Muscle of leg (tissue), 11 donors: ENCODE data around the gene IGFBP6. TPM values are rescaled to one million over a fixed set of nuclear protein-coding genes. Genes with fewer than 3 reads are reported as not detected.

ENCODE experiments used
- DNase-seq: peaks from one replicate; pipeline ENCODE4 v3.0.0; 2013
- H3K27ac ChIP-seq: one replicate; pipeline ENCODE4 v1.5.1; 2013; ENCODE audit warnings: mild to moderate bottlenecking, low read length, control low read depth
- H3K27me3 ChIP-seq: one replicate; pipeline ENCODE4 v1.6.1; 2013; ENCODE audit warnings: low read length; ENCODE audit not compliant: control insufficient read depth, insufficient read depth
- H3K36me3 ChIP-seq: one replicate; pipeline ENCODE4 v1.6.1; 2013; ENCODE audit warnings: low read length; ENCODE audit not compliant: control insufficient read depth, insufficient read depth
- H3K4me1 ChIP-seq: one replicate; pipeline ENCODE4 v1.6.1; 2013; ENCODE audit warnings: low read length; ENCODE audit not compliant: control insufficient read depth, insufficient read depth
- H3K4me3 ChIP-seq: one replicate; pipeline ENCODE4 v1.5.1; 2013; ENCODE audit warnings: low read length, control low read depth
- H3K9me3 ChIP-seq: replicated peaks from 2 replicates; pipeline ENCODE4 v1.6.1; 2013; ENCODE audit warnings: low read depth, low read length; ENCODE audit not compliant: control insufficient read depth
- WGBS: methylation state at CpG from one replicate; pipeline ENCODE4 v1.1.5; 2013; ENCODE audit warnings: missing lambda C conversion rate; ENCODE audit not compliant: insufficient coverage; 5-methylcytosine and 5-hydroxymethylcytosine counted together
- polyA plus RNA-seq, 8 donors: library from polyadenylated mRNA; unstranded; fragments of 120-200 nt; gene quantifications; one replicate each; pipeline versions ENCODE4 v1.2.1 to v1.2.3, GENCODE V29; 2013; ENCODE audit warnings: inconsistent platforms in 1 of 8, low replicate concordance in 1 of 8; ENCODE audit not compliant: insufficient read length in 8 of 8, insufficient read depth in 1 of 8
- total RNA-seq: library from RNA; stranded (reverse); fragments of 120-200 nt; gene quantifications from one replicate; pipeline ENCODE4 v1.2.4, GENCODE V29; 2013

The IGFBP6 gene
- total and polyA plus RNA-seq, 9 donors = 50.7 to 181 (median 101) TPM

DNA sequence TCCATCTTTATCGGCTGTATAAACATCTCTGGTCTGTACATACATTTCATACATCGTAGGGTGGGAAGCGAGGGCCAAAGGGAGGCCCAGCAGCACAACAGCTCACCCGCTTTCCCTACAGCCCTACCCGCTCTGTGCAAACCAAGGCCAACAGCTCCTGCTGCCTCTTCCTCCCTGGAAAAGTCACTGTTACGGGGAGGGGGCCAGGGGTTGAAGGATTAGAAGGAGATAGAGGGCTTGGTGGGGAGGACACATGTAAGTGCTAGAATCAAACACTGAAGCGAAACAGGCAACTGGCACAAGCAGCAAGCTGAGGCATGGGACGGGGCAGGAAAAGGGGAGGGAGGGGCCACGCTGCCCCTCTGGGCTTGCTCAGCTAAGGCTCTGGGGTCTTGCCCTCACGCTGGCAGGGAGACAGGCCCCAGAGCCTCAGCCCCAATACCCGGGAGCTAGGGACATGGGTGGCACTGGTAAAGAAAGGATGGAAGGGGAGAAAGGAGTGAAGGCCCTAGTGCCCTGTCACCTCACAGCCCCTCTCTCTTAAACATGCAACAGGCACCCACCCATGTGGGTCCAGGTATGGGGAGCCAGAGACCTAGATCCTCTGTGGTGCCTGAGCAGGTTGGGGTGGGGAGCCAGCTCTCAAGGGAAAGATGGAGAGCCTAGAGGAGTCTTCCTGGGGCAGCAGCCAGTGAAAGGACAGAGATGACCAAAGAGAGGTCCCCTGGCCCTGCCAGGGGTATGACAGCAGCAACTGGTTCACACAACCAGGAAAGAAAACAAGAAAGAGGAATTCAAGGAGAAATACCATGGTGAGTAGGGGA, 32.6 kb upstream of the IGFBP6 start:
- no peaks in the 10 kb centered on the region for H3K9me3 ChIP-seq
- WGBS = 59% methylated on average over 3 of the region's 11 CpGs
- peaks cover 81% of the 10 kb centered on the region for H3K36me3 ChIP-seq
- H3K4me3 ChIP-seq = no peak overlapping the region
- peak overlapping the region; percentile 83 for H3K27ac ChIP-seq
- peaks cover 96% of the 10 kb centered on the region for H3K4me1 ChIP-seq
- no peaks in the 10 kb centered on the region for H3K27me3 ChIP-seq
- peak; percentile 29 for DNase-seq

DNA sequence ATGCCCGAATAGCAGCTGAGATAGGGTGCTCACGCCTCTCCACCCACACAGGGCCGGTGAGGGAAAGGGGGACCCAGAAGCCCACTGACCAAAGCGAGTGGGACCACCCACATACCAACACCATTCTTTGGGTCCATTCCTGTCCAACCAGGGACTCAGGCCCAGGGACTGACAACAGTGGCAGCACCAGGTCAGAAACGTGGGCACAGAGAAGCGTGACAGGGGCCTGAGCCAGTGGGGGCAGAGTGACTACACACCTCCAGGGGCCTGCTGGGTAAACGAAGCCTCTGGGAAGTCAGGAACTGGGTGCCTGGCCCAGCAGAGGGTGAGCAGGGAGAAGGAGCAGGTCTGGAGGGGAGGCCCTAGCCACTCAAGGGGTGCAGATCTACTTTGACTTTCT, 32.0 kb upstream of the IGFBP6 start:
- WGBS = 60% methylated on average over 3 of the region's 7 CpGs
- DNase-seq = peak; percentile 32
- Histone ChIP-seq H3K9me3 (no peaks in the 10 kb centered on the region), H3K4me1 (peaks cover 99% of the 10 kb centered on the region), H3K27ac (peak overlapping the region; percentile 80), H3K27me3 (no peaks in the 10 kb centered on the region), H3K4me3 (no peak overlapping the region), H3K36me3 (peaks cover 80% of the 10 kb centered on the region)

DNA sequence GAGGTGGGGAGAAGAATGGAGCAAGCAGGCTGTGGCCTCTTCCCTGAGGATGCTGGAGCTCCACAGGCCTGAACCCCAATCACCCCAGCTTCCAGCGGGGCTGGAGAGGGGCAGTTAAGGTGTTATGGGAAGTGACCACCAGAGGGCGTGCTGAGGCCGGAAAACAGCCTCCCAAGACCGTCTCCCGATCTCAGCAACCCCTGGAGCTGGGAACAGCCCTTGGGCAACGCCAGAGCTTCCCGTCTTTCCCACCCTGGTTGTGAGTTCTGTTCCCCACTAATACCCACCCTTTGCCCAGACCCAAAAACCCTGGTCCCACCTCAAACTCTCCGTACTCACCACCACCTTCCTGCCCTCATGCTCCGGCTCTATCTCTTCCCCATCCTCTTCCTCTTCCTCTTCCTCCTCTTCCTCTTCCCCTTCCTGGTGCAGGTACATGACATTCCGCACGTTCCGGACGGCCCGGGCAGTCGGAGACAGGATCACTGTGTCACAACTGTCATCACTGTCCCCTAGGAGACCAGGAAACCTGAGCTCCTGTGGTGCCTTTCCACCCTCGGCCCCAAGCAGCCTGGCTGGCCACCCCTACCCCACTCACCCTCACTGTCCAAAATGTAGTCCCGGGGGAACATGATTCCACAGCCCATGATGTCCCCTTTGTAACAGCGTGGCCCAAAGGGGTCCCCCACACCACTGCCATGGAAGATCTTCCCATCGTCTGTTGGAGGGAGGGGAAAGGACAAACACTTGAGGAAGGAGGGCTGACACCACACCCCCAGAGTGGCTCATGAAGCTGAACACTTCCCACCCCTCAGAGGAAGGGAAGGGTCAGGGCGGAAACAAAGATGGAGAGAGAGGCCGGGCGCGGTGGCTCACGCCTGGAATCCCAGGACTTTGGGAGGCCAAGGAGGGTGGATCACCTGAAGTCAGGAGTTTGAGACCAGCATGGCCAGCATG, 31.2 kb upstream of the IGFBP6 start:
- H3K4me3 ChIP-seq = no peak overlapping the region
- H3K4me1 ChIP-seq = peaks cover 99% of the 10 kb centered on the region
- no peaks in the 10 kb centered on the region for H3K9me3 ChIP-seq
- H3K36me3 ChIP-seq = peaks cover 79% of the 10 kb centered on the region
- no peaks in the 10 kb centered on the region for H3K27me3 ChIP-seq
- H3K27ac ChIP-seq = peak overlapping the region; percentile 80
- 20% methylated on average over 14 of the region's 24 CpGs for WGBS
- DNase-seq = peak; percentile 90

DNA sequence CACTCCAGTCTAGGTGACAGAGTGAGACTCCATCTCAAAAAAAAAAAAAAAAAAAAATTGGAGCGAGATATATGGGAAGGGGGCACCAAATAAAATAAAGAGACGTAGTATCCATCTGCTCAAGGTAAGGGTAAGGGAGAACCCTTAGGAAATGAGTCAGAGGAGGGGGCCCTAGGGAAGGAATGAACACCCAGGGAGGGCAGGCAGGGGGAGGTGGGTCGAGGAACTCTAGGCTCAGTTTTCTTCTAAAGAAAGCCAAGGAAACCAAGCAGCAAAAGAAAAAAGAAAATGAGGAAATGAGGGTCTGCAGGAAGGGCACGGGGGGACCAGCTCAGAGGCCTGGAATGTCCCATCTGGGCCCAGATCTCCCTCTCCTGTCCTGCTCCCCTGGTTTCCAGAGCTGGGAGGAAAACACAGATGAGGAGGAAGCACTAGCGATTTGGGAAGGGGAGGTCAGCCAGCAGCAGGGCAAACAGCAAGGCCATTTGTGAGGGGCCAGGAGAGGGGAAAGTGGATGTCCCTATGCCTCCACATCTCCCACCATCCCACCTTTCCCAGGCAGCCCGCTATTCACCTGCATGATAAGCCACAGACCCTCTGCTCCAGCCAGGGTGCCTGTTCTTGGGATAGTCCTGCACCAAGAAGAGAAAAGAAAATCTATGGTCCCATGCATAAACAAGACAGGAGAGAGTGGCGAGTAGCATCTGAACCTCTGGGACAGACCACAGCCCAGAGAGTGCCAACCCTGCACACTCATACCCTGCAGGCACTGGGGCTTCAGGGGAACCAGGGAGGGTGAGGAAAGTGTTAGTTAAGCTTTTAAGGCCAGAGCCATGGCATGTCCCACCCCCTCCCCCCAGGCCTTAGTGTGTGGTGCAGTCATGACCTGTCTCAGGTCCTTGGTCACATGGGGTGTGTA, 30.1 kb upstream of the IGFBP6 start:
- Histone ChIP-seq H3K9me3 (no peaks in the 10 kb centered on the region), H3K36me3 (peaks cover 73% of the 10 kb centered on the region), H3K27ac (peak overlapping the region; percentile 42), H3K27me3 (no peaks in the 10 kb centered on the region), H3K4me3 (no peak overlapping the region), H3K4me1 (peaks cover 99% of the 10 kb centered on the region)
- WGBS = 55% methylated on average over 5 of the region's 7 CpGs
- DNase-seq = peak; percentile 22

DNA sequence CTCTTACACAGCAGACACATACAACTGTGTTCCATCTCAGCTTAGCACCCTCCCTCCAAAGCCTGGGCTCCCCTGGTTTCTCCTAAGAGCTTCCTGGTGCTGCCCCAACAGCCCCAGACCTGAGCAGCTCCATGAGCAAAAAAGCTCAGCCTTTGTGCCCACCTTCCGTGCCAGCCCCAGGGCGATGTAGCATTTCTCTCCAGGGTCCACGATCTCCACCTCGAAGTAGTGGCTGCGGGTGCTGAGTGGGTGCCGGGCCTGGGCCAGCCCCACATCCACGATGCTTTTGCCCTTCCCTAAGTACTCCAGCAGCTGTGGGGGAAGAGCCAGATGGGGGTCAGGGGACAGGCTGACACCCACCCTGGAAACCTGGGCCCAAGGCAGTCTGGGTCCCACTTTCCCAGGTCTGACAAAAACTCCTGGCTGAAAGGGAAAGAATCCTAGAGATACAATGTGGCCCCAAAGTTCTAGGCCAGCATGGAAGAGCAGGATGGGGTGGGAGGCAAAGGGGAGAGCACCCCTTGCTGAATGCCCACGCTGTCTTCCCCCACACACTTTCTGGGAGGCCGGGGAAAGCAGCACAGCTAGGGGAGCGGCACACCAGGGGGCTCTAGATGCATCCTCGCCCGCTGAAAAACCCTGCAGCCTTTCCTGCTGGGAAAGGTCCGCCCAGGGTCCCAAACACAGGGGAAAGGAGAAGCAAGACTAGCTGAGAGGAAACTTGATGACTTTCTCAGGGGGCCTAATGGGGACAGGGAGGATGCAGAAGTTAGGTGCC, 29.3 kb upstream of the IGFBP6 start:
- Histone ChIP-seq H3K27me3 (no peaks in the 10 kb centered on the region), H3K36me3 (peaks cover 70% of the 10 kb centered on the region), H3K4me1 (peaks cover 98% of the 10 kb centered on the region), H3K4me3 (no peak overlapping the region), H3K27ac (peak overlapping the region; percentile 74), H3K9me3 (no peaks in the 10 kb centered on the region)
- WGBS = 87% methylated on average over 6 of the region's 13 CpGs
- peak; percentile 15 for DNase-seq

DNA sequence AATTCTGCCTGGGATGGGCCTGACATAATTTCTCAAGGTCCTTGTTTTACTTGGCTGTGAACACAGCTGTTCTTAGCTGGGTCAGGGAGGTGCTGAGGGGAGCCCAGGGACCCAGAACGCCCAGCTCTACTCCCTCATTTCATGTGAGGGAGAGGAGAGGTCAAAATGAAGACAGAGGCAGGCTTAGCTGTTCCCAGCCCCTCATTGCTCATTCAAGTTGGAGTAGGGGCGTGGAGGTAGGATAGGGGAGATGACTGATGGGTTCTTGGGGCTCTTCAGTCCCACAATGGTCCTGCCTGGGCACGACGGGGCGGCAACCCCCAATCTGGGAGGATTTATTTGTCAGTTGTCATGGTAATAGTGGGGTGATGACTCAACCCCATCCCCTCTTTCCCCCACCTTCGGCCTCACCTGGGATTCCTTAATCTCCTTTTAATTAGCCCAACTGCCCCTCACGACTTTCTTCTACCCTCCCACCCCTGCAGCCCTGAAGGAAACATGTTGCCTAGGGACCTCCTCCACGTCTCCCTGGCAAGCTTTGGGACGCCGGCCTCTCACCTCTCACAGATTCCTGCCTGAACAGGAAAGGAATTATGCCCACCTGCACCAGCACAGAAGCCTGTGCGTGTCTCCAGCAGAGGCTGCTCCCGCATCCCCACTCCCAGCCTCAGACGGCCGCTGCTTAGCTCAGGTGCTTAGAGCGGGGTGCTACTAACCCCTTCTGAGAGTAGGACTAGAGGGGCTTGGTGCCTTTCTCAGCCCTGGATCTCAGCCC, 28.5 kb upstream of the IGFBP6 start:
- peak overlapping the region; percentile 74 for H3K27ac ChIP-seq
- peak; percentile 48 for DNase-seq
- peaks cover 69% of the 10 kb centered on the region for H3K36me3 ChIP-seq
- no peak overlapping the region for H3K4me3 ChIP-seq
- 13% methylated on average over 4 of the region's 15 CpGs for WGBS
- no peaks in the 10 kb centered on the region for H3K27me3 ChIP-seq
- peaks cover 96% of the 10 kb centered on the region for H3K4me1 ChIP-seq
- no peaks in the 10 kb centered on the region for H3K9me3 ChIP-seq

DNA sequence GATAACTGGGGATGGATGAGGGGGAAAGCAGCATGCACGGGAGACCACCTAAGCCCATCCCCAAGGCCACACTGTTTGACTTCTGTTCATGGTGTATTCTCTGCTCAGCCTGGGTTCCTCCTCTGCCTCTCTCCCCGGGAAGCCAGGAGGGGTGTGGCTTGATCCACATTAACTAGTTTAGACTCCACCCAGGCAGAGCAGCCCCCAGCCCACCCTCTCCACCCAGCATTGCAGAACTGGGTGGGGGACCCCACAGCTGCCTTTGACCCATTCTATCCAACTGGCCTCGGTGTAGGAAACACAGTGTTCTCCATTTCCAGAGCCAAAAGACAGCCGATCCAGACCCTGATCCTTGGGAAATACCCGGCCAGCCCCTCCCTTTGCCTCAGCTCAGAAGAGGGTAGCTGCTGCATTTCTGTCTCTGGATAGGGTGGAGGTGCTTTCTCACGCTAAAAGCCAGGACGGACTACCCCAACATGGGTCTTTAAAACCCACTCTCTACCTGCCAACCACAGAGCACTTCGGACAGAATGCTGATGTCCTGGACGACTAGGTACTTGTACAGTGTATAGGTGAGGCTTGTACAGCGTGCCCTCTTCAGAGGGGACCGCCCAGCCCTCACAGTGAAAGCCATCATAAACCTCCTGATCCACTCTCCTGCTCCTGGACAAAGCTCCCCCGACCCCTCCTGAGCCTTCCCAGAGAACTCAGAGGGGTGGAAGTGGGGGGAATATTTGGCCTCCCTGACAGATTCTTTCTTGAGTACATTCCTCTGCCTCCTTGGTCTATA, 27.7 kb upstream of the IGFBP6 start:
- Histone ChIP-seq H3K9me3 (no peaks in the 10 kb centered on the region), H3K4me3 (no peak overlapping the region), H3K36me3 (peaks cover 69% of the 10 kb centered on the region), H3K27ac (peak overlapping the region; percentile 93), H3K4me1 (peaks cover 94% of the 10 kb centered on the region), H3K27me3 (no peaks in the 10 kb centered on the region)
- peak; percentile 93 for DNase-seq
- 33% methylated on average over 4 of the region's 12 CpGs for WGBS

DNA sequence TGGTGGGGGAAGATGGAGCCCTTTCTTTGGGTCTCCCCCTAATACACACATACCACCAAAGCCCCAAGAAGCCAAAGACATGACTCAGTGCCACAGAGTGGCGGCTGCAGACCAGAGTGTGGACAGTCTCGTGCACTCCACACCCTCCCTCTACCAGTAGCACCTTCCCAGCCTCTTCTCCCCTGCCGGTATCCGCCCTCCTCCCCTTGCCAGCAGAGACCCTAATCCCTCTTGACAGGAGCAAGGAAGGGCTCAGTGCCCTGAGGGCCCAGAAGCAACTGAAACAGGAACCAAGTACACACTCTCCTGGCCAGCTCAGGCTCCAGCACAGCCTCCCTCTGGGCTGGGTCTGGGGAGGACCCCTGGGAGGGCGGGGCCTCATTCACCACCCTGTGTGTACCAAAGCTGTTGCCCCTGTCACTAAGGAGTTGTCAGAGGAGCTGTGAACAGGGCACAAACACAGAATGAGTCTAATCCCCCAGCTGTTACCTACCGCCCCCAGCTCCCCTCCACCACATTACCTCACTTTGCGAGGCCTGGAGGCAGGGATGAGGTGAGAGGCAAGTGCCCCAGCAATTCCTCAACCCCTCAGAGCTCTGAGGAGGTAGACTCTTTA, 26.5 kb upstream of the IGFBP6 start:
- peak; percentile 31 for DNase-seq
- Histone ChIP-seq H3K27me3 (no peaks in the 10 kb centered on the region), H3K36me3 (peaks cover 69% of the 10 kb centered on the region), H3K4me1 (peaks cover 86% of the 10 kb centered on the region), H3K27ac (peak overlapping the region; percentile 93), H3K4me3 (no peak overlapping the region), H3K9me3 (no peaks in the 10 kb centered on the region)
- WGBS = 73% methylated on average over 4 of the region's 7 CpGs
